HG03280 (cell line): Measurements from ENCODE around the gene DTL.

ENCODE experiments used
- ATAC-seq: cut with Tn5 transposase; IDR thresholded peaks from one replicate; pipeline ENCODE4 v1.9.1; 2021; ENCODE audit warnings: mild to moderate bottlenecking, moderate library complexity; ENCODE audit not compliant: unreplicated experiment

The DTL gene

GRCh38 chr1:212034516-212035122 is 929 bp upstream of the DTL start:
- ATAC-seq = peak; percentile 9

DNA sequence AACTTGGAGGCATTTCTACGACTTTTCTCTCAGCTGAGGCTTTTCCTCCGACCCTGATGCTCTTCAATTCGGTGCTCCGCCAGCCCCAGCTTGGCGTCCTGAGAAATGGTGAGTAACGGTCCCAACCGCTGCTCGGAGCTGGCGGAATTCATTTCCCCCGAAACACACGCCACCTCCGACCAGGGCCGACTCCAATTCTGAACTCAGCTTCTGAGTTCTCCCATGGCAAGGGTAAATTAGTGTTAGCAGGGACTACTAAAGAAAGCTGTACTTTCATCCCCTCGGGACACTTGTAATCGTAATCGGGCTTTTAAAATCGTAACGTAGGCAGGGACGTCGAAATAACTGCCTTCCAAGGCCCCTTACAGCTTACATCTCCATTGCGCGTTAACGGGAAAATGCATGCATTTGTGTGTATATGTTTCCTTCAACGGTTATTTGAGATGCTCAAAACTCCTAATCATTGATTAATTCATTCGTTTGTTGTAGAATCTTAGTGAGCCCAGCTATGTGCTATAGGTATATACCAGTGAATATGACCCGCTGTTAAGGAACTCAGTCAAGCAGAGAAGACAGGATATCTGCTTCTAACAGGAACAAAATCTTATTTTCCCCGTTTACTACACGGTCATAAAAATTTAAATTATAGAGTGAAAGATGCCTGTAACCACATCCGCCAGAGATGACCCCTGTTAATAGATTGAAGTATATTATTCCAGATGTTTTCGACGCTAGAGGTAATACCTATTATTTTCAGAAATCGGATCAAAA is 472 bp downstream of the DTL start:
- ATAC-seq = peak; percentile 8

DNA sequence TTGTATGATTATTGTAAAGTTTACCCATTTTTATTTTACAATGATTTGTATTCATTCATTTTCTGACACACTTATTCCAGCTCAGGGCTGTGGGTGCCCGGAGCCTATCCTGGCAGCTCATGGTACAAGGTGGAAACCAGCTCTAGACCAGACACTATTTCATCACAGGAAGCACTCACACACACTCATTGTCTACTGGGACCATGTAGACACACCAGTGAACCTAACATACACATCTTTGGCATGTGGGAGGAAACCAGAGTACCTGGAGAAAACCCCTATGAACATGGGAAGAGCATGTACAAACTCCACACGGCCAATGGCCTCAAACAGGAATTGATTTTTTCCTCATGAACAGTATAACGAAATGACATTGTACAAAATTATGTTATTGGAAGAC is 2.4 kb downstream of the DTL start:
- ATAC-seq = no peak

DNA sequence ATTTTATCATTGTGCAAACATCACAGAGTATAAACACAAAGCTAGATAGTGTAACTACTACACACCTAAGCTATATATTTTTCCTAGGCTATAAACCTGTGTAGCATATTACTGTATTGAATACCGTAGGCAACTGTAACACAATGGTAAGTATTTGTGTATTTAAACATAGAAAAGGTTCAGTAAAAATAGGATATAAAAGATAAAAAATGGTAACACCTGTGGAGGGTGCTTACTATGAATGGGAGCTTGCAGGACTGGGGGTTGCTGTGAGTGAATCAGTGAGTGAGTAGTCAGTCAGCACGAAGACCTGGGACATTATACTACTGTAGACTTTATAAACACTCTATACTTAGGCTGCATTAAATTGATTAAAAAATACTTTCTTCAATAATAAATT is 4.1 kb downstream of the DTL start:
- no peak for ATAC-seq

DNA sequence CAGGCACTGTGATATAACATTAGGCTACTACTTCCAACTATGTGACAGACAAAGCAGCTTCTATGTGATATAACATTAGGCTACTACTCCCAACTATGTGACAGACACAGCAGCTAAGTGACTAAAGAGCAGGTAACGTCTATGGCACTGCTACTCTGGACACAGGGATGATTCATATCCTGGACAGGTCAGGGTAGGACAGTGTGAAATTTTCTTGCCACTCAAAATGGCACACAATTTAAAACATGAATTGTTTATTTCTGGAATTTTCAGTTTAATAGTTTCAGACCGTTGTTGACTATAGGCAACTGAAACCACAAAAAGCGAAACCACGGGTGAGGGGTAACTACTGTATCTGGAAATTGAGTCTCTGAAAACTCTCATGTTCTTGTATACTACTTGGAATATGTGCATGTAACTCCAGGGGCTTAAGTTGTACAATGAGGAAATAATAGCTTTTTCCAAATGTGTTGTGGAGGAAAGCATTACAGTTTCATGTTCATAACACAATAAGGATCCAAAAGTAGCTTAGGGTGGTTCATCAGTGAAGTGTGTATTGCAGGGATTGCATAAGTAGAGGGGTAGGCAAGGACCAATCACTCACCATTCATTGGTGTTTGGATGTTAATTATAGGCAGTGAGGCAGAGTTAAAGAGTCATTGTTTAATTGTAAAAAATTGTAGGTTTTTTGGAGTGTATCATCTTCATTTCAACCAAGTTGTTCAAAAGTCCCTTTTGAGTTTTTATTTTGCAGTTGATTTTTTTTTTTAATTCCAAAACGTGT is 5.3 kb downstream of the DTL start:
- ATAC-seq = no peak

- ATAC-seq = no peak
Observed at GRCh38 chr1:212042436-212042835, 6.9 kb downstream of the DTL start.

GRCh38 chr1:212044851-212045250 is 9.3 kb downstream of the DTL start:
- no peak for ATAC-seq

GRCh38 chr1:212045981-212046380 is 10.4 kb downstream of the DTL start:
- ATAC-seq = no peak

DNA sequence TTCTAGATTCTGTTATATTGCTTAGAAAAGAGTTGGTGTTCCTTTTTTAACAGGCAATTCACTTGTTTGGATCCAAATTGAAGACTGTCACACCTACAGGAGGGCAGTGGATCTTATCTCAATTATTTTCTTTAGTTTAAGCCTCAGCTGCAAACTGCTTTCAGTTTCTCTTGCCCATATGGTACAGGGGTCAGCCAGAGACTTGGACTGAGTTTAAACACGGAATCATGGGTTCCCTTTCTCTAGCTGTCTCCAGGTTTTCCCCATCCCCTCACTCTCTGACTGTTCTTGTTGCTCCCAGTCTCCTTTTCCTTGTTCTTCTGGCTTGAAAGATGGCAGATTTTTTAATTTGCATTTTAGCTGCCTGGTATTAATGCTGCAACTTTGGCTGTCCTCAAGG is 18.4 kb downstream of the DTL start:
- ATAC-seq = no peak

DNA sequence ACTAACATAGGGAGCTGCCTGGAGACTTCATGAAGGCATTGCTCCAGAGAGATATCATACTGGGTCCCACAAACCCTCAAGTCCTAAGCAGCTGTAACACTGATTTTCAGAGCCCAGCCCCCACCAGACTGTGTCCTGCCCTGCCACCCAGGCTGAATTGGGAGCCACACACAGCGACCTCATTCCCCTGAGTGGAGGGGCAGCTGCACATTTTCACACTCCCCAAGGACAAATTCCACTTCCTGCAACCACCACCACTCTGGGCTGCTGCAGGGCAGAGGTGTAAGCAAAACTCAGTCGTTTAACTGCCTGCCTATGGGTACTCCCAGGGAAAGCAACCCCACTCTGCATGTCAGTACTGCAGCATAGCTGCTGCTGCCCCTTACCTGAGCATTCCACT is 19.8 kb downstream of the DTL start:
- ATAC-seq = no peak

DNA sequence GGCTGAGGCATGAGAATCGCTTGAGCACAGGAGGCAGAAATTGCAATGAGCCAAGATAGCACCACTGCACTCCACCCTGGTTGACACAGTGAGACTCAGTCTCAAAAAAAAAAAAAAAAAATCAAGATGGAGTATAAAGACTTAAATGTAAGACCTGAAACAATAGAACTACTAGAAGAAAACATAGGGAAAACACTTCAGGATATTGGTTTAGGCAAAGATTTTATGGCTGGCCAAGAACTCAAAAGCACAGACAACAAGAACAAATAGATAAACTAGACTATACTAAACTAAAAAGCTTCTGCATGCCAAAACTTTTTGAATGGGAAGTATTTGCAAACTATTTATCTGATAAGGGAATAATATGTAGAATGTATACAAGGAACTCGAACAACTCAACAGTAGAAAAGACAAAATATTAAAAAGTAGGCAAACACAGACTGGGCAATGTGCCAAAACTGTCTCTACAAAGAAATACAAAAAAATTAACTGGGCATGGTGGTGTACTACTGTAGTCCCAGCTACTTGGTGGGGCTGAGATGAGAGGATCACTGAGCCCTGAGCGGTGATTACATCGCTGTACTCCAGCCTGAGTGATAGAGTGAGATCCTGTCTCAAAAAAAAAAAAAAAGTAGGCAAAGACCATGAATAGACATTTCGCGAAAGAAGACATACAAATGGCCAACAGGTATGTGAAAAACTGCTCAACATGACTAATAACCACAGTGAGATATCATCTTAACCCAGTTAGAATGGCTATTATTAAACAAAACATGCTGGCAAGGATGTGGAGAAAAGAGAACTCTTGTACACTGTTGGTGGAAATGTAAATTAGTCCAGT is 25.3 kb downstream of the DTL start:
- ATAC-seq = no peak

- ATAC-seq = no peak
Observed at GRCh38 chr1:212062832-212063438, 27.4 kb downstream of the DTL start.

DNA sequence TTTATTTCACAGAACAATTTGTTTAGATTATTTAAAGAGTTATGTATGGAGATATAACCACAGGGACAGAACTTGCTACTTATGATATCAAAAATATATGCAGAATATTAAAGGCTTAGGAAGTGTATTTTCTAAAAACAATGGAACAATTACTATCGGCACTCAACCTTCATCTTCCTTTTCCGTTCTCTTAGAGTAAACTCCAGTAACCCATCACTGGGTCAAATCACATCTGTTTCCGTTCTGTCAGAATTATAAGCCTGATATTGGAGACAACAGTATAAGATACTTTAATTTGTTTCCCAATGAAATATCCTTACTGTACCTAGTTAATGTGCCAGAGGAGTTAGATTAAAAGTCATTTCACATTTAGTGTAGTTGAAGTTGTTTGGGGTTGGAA is 32.2 kb downstream of the DTL start:
- no peak for ATAC-seq

- ATAC-seq = no peak
Observed at GRCh38 chr1:212070720-212071302, 35.3 kb downstream of the DTL start.

GRCh38 chr1:212072047-212072446 is 36.5 kb downstream of the DTL start:
- no peak for ATAC-seq

GRCh38 chr1:212073490-212073889 is 37.9 kb downstream of the DTL start:
- ATAC-seq = no peak

GRCh38 chr1:212074313-212074712 is 38.8 kb downstream of the DTL start:
- ATAC-seq = no peak

DNA sequence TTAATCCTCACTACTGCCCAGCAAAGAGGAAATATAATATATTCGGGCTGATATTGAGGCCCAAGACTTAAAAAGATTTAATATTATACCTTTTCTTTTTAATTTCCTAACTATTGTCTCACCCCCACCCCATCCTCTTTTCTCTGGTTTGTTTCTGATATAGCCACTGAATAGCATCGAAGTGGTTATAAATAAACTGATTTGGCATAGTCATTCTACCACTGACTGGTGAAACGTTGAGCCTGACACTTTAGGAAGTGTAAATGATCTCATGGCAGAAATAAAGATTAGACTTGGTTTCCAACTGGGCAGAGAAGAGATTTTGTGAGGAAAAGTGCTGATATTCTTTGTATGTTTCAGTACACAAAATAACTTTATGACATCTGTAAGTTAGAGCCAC is 39.3 kb downstream of the DTL start:
- ATAC-seq = no peak

DNA sequence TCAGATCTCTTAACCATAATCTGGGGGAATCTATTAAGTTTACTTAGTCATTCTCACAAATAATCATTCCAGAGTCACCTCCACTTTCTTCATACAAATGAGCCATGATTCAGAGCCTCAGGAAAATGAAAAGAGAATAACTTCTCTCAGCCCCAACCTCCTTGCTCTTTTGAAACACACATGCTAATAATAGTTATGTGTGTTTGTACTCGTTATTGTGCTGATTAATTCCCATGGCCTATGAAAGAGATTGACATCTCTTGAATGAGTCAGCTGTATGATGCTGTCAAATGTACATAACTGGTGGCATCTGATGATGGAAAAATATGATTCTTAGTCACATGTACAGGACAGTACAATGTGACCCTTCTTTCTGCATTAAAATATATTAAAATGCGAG is 41.5 kb downstream of the DTL start:
- ATAC-seq = no peak

- no peak for ATAC-seq
Observed at GRCh38 chr1:212078826-212079225, 43.3 kb downstream of the DTL start.
